GM23338 (cell line): ENCODE data around the gene KRT84. TPM values are rescaled to one million over a fixed set of nuclear protein-coding genes. Genes with fewer than 3 reads are reported as not detected.

Experiments used
- ATAC-seq: fragments of 200-7000 bp; cut with Tn5 transposase; 3 replicates; pipeline ENCODE4 v1.9.1; 2020
- DNase-seq: peaks from one replicate; pipeline ENCODE4 v3.0.0-alpha.2; 2015; ENCODE audit warnings: low spot score
- H2AFZ ChIP-seq: fragments of 200-600 bp; sonication (generic); 2 replicates; pipeline ENCODE4 v1.8.0; 2016; ENCODE audit warnings: antibody characterized with exemption, mild to moderate bottlenecking, moderate library complexity
- H3F3A ChIP-seq: fragments of 200-600 bp; sonication (generic); replicated peaks from 2 replicates; pipeline ENCODE4 v1.8.0; 2017; ENCODE audit warnings: antibody characterized with exemption, mixed run types, low read depth
- H3K27ac ChIP-seq: fragments of 200-600 bp; sonication (generic); 2 replicates; pipeline ENCODE4 v1.6.1; 2016; ENCODE audit warnings: low read depth
- H3K27me3 ChIP-seq: fragments of 200-600 bp; sonication (generic); 2 replicates; pipeline ENCODE4 v1.8.0; 2016; ENCODE audit warnings: mild to moderate bottlenecking, mixed run types, moderate library complexity; ENCODE audit not compliant: insufficient read depth
- H3K36me3 ChIP-seq: fragments of 200-600 bp; sonication (generic); 2 replicates; pipeline ENCODE4 v1.8.0; 2016; ENCODE audit warnings: mild to moderate bottlenecking; ENCODE audit not compliant: insufficient read depth
- H3K4me1 ChIP-seq: fragments of 200-600 bp; sonication (generic); 2 replicates; pipeline ENCODE4 v1.8.0; 2016; ENCODE audit warnings: mild to moderate bottlenecking, moderate library complexity; ENCODE audit not compliant: insufficient read depth
- H3K4me2 ChIP-seq: fragments of 200-600 bp; sonication (generic); 2 replicates; pipeline ENCODE4 v1.7.1; 2017; ENCODE audit warnings: mixed run types
- H3K4me3 ChIP-seq: fragments of 200-600 bp; sonication (generic); 2 replicates; pipeline ENCODE4 v1.6.1; 2016; ENCODE audit warnings: mixed run types
- H3K79me2 ChIP-seq: fragments of 200-600 bp; sonication (generic); replicated peaks from 2 replicates; pipeline ENCODE4 v1.8.0; 2017; ENCODE audit warnings: mild to moderate bottlenecking; ENCODE audit not compliant: insufficient read depth
- H3K9me2 ChIP-seq: fragments of 200-600 bp; sonication (generic); 2 replicates; pipeline ENCODE4 v1.8.0; 2017; ENCODE audit not compliant: insufficient read depth
- H4K20me1 ChIP-seq: fragments of 200-600 bp; sonication (generic); replicated peaks from 2 replicates; pipeline ENCODE4 v1.8.0; 2017; ENCODE audit warnings: mild to moderate bottlenecking; ENCODE audit not compliant: insufficient read depth
- H3K27ac Mint-ChIP-seq: 2 replicates; pipeline ENCODE4 v1.8.0; 2020; ENCODE audit warnings: inconsistent platforms, mild to moderate bottlenecking, moderate library complexity, mixed read lengths
- H3K27me3 Mint-ChIP-seq: 3 replicates; pipeline ENCODE4 v1.8.0; 2022; ENCODE audit warnings: low read depth, mild to moderate bottlenecking, moderate library complexity, mixed read lengths, inconsistent platforms; ENCODE audit not compliant: insufficient read depth, poor library complexity
- H3K36me3 Mint-ChIP-seq: 3 replicates; pipeline ENCODE4 v1.8.0; 2021; ENCODE audit warnings: low read depth, mild to moderate bottlenecking, inconsistent platforms, moderate library complexity, mixed read lengths
- H3K4me1 Mint-ChIP-seq: 3 replicates; pipeline ENCODE4 v1.8.0; 2020; ENCODE audit warnings: mild to moderate bottlenecking, inconsistent platforms, mixed read lengths
- H3K4me3 Mint-ChIP-seq: 3 replicates; pipeline ENCODE4 v1.8.0; 2021; ENCODE audit warnings: moderate library complexity, mild to moderate bottlenecking, inconsistent platforms, mixed read lengths
- H3K9me3 Mint-ChIP-seq: 3 replicates; pipeline ENCODE4 v1.8.0; 2020; ENCODE audit warnings: moderate library complexity, mild to moderate bottlenecking, inconsistent platforms, mixed read lengths
- CREB1 ChIP-seq: fragments of 250-450 bp; sonication (Bioruptor Pico); IDR thresholded peaks from 2 replicates; pipeline ENCODE4 v1.5.0; 2020; ENCODE audit warnings: low read depth, mild to moderate bottlenecking, moderate library complexity
- JUNB ChIP-seq: IDR thresholded peaks from one replicate; pipeline ENCODE4 v1.6.1; 2016; ENCODE audit warnings: antibody characterized with exemption; ENCODE audit not compliant: unreplicated experiment
- NANOG ChIP-seq: IDR thresholded peaks from 2 replicates; pipeline ENCODE4 v1.6.1; 2016; ENCODE audit warnings: antibody characterized with exemption, borderline replicate concordance
- STAT1 ChIP-seq: IDR thresholded peaks from one replicate; pipeline ENCODE4 v1.6.1; 2016; ENCODE audit warnings: antibody characterized with exemption; ENCODE audit not compliant: unreplicated experiment
- ZNF331 ChIP-seq: fragments of 250-450 bp; sonication (Bioruptor Pico); IDR thresholded peaks from 2 replicates; pipeline ENCODE4 v1.5.0; 2020; ENCODE audit warnings: low read depth, mild to moderate bottlenecking, moderate library complexity
- polyA plus RNA-seq: library from polyadenylated mRNA; unstranded; fragments of >200 nt; fragmentation: Nextera tagmentation; extraction: Ambion mirVana; gene quantifications from 2 replicates; pipeline ENCODE4 v1.2.1, GENCODE V29; 2016
- total RNA-seq: library from RNA; depleted of rRNA; stranded (reverse); fragments of >200 nt; shearing (Covaris generic); gene quantifications from 2 replicates; pipeline ENCODE4 v1.2.3, GENCODE V29; 2014
- TF ChIP-seq, protein P1 (sequence below): fragments of 250-450 bp; sonication (Bioruptor Pico); IDR thresholded peaks from 2 replicates; pipeline ENCODE4 v1.5.0; 2020; ENCODE audit warnings: mild to moderate bottlenecking, moderate library complexity
- TF ChIP-seq, protein P2 (sequence below): IDR thresholded peaks from 2 replicates; pipeline ENCODE4 v1.6.1; 2016; ENCODE audit warnings: antibody characterized with exemption
- TF ChIP-seq, protein P3 (sequence below), 2 experiments: fragments of 200-600 bp in 1 of 2; sonication (generic) in 1 of 2; conservative IDR thresholded peaks; 2 replicates each; pipeline versions ENCODE4 v1.5.1 to v1.6.1; 2016 to 2017; ENCODE audit warnings: antibody characterized with exemption in 2 of 2, low read depth in 2 of 2, mild to moderate bottlenecking in 2 of 2, moderate library complexity in 1 of 2

The KRT84 gene
- total and polyA plus RNA-seq, 2 experiments from 2014 or later = not detected

DNA sequence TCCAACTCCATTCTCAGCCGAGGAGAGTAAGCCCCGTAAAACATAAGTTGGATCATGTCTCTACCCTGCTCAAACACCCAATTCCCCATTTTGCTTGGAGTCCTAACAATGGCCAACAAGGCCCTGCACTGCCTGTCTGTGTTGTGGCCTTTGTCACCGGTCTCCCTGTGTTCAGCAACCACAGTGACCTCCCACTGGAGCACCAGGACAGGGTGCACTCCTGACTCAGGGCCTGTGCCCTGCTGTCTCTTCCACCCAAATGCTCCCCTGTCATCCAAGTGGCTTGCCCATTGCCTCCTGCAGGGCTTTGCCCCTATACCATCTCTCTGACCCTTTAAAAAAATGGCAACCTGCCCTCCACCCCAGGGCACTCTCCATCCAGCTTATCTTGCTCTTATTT is 13.7 kb downstream of the KRT84 start:
- no peaks in the 10 kb centered on the region for H3K9me3 Mint-ChIP-seq
- DNase-seq = no peak
- H3K4me1 Mint-ChIP-seq = peaks cover 3% of the 10 kb centered on the region; the same call in 1 of the 3 replicates
- ATAC-seq = no peak
- no peak overlapping the region for H3K27ac ChIP-seq
- no peak overlapping the region for H3K27ac Mint-ChIP-seq
- H2AFZ ChIP-seq = no peak overlapping the region
- no peaks in the 10 kb centered on the region; the same call in 2 of the 3 replicates for H3K36me3 Mint-ChIP-seq
- H3K79me2 ChIP-seq = no peaks in the 10 kb centered on the region
- H3K27me3 ChIP-seq = no peaks in the 10 kb centered on the region
- no peak overlapping the region for H3K4me3 ChIP-seq
- H3F3A ChIP-seq = no peaks in the 10 kb centered on the region
- TF ChIP-seq, protein P1, sequence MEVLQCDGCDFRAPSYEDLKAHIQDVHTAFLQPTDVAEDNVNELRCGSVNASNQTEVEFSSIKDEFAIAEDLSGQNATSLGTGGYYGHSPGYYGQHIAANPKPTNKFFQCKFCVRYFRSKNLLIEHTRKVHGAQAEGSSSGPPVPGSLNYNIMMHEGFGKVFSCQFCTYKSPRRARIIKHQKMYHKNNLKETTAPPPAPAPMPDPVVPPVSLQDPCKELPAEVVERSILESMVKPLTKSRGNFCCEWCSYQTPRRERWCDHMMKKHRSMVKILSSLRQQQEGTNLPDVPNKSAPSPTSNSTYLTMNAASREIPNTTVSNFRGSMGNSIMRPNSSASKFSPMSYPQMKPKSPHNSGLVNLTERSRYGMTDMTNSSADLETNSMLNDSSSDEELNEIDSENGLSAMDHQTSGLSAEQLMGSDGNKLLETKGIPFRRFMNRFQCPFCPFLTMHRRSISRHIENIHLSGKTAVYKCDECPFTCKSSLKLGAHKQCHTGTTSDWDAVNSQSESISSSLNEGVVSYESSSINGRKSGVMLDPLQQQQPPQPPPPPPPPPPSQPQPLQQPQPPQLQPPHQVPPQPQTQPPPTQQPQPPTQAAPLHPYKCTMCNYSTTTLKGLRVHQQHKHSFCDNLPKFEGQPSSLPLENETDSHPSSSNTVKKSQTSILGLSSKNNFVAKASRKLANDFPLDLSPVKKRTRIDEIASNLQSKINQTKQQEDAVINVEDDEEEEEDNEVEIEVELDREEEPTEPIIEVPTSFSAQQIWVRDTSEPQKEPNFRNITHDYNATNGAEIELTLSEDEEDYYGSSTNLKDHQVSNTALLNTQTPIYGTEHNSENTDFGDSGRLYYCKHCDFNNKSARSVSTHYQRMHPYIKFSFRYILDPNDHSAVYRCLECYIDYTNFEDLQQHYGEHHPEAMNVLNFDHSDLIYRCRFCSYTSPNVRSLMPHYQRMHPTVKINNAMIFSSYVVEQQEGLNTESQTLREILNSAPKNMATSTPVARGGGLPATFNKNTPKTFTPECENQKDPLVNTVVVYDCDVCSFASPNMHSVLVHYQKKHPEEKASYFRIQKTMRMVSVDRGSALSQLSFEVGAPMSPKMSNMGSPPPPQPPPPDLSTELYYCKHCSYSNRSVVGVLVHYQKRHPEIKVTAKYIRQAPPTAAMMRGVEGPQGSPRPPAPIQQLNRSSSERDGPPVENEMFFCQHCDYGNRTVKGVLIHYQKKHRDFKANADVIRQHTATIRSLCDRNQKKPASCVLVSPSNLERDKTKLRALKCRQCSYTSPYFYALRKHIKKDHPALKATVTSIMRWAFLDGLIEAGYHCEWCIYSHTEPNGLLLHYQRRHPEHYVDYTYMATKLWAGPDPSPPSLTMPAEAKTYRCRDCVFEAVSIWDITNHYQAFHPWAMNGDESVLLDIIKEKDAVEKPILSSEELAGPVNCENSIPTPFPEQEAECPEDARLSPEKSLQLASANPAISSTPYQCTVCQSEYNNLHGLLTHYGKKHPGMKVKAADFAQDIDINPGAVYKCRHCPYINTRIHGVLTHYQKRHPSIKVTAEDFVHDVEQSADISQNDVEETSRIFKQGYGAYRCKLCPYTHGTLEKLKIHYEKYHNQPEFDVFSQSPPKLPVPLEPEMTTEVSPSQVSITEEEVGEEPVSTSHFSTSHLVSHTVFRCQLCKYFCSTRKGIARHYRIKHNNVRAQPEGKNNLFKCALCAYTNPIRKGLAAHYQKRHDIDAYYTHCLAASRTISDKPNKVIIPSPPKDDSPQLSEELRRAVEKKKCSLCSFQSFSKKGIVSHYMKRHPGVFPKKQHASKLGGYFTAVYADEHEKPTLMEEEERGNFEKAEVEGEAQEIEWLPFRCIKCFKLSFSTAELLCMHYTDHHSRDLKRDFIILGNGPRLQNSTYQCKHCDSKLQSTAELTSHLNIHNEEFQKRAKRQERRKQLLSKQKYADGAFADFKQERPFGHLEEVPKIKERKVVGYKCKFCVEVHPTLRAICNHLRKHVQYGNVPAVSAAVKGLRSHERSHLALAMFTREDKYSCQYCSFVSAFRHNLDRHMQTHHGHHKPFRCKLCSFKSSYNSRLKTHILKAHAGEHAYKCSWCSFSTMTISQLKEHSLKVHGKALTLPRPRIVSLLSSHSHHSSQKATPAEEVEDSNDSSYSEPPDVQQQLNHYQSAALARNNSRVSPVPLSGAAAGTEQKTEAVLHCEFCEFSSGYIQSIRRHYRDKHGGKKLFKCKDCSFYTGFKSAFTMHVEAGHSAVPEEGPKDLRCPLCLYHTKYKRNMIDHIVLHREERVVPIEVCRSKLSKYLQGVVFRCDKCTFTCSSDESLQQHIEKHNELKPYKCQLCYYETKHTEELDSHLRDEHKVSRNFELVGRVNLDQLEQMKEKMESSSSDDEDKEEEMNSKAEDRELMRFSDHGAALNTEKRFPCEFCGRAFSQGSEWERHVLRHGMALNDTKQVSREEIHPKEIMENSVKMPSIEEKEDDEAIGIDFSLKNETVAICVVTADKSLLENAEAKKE (CRISPR knock-in tag) = no peak
- TF ChIP-seq JUNB (no peak), STAT1 (no peak), CREB1 (CRISPR knock-in tag) (no peak), NANOG (no peak), ZNF331 (no peak)
- TF ChIP-seq, protein P2, sequence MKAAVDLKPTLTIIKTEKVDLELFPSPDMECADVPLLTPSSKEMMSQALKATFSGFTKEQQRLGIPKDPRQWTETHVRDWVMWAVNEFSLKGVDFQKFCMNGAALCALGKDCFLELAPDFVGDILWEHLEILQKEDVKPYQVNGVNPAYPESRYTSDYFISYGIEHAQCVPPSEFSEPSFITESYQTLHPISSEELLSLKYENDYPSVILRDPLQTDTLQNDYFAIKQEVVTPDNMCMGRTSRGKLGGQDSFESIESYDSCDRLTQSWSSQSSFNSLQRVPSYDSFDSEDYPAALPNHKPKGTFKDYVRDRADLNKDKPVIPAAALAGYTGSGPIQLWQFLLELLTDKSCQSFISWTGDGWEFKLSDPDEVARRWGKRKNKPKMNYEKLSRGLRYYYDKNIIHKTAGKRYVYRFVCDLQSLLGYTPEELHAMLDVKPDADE = no peak
- TF ChIP-seq, protein P3, sequence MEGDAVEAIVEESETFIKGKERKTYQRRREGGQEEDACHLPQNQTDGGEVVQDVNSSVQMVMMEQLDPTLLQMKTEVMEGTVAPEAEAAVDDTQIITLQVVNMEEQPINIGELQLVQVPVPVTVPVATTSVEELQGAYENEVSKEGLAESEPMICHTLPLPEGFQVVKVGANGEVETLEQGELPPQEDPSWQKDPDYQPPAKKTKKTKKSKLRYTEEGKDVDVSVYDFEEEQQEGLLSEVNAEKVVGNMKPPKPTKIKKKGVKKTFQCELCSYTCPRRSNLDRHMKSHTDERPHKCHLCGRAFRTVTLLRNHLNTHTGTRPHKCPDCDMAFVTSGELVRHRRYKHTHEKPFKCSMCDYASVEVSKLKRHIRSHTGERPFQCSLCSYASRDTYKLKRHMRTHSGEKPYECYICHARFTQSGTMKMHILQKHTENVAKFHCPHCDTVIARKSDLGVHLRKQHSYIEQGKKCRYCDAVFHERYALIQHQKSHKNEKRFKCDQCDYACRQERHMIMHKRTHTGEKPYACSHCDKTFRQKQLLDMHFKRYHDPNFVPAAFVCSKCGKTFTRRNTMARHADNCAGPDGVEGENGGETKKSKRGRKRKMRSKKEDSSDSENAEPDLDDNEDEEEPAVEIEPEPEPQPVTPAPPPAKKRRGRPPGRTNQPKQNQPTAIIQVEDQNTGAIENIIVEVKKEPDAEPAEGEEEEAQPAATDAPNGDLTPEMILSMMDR (conservative IDR thresholded peaks at IDR 0.05; ENCODE audit: low read depth in 2 of 2) = no peak
- no peaks in the 10 kb centered on the region for H3K9me2 ChIP-seq
- no peaks in the 10 kb centered on the region for H3K36me3 ChIP-seq
- no peaks in the 10 kb centered on the region for H4K20me1 ChIP-seq
- peaks cover 1% of the 10 kb centered on the region for H3K27me3 Mint-ChIP-seq
- H3K4me1 ChIP-seq = no peaks in the 10 kb centered on the region
- no peak overlapping the region for H3K4me2 ChIP-seq
- no peak overlapping the region for H3K4me3 Mint-ChIP-seq
